ENCODE measurements around the gene PRPF38A. TPM values are rescaled to one million over a fixed set of nuclear protein-coding genes. Genes with fewer than 3 reads are reported as not detected.

Gene PRPF38A
- total RNA-seq, 1 donor, result 12.5 TPM

- H3K4me3 ChIP-seq (ENCODE audit: low read depth, low read length), result no peak overlapping the region
- TF ChIP-seq CTCF (IDR thresholded peaks at IDR 0.05; ENCODE audit: insufficient read depth, low read depth, low read length), result no peak
- no peak for DNase-seq (ENCODE audit: low read depth)
Observed at GRCh38 chr1:52420713-52421112, 16.3 kb downstream of the PRPF38A start.

- TF ChIP-seq CTCF (IDR thresholded peaks at IDR 0.05; ENCODE audit: insufficient read depth, low read depth, low read length), result no peak
- no peak overlapping the region for H3K4me3 ChIP-seq (ENCODE audit: low read depth, low read length)
- DNase-seq (ENCODE audit: low read depth), result no peak
Observed at GRCh38 chr1:52423055-52423454, 18.7 kb downstream of the PRPF38A start.

DNA sequence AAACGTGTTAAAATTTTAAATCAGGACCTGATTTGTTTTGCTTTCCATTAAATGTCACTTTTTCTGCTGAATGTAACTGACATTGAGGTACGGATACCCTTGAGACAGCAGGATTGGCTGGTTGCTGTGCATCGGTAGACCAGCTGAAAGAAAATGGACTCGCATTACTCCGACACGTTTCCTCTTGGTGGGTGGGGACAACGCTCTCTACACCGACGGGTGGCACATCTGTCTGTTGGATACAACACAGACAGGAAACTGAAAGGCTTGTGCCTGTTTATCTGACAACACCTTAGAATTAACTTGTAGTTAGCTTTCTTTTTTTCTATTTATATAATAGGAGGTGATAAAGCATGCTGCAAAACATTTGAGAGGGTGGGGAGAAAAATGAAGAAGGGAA lies 19.4 kb downstream of the PRPF38A start:
- no peak overlapping the region for H3K4me3 ChIP-seq (ENCODE audit: low read depth, low read length)
- DNase-seq (ENCODE audit: low read depth), result no peak
- TF ChIP-seq CTCF (IDR thresholded peaks at IDR 0.05; ENCODE audit: insufficient read depth, low read depth, low read length), result no peak

- TF ChIP-seq CTCF (IDR thresholded peaks at IDR 0.05; ENCODE audit: insufficient read depth, low read depth, low read length), result no peak
- H3K4me3 ChIP-seq (ENCODE audit: low read depth, low read length), result no peak overlapping the region
- peak; percentile 16 for DNase-seq (ENCODE audit: low read depth)
Observed at GRCh38 chr1:52424231-52424636, 19.8 kb downstream of the PRPF38A start.

- H3K4me3 ChIP-seq (ENCODE audit: low read depth, low read length), result no peak overlapping the region
- DNase-seq (ENCODE audit: low read depth), result peak; percentile 59
- no peak for TF ChIP-seq CTCF (IDR thresholded peaks at IDR 0.05; ENCODE audit: insufficient read depth, low read depth, low read length)
Observed at GRCh38 chr1:52424813-52425212, 20.4 kb downstream of the PRPF38A start.

GRCh38 chr1:52426371-52426770 lies 22.0 kb downstream of the PRPF38A start:
- TF ChIP-seq CTCF (IDR thresholded peaks at IDR 0.05; ENCODE audit: insufficient read depth, low read depth, low read length), result no peak
- peak; percentile 18 for DNase-seq (ENCODE audit: low read depth)
- H3K4me3 ChIP-seq (ENCODE audit: low read depth, low read length), result no peak overlapping the region

DNA sequence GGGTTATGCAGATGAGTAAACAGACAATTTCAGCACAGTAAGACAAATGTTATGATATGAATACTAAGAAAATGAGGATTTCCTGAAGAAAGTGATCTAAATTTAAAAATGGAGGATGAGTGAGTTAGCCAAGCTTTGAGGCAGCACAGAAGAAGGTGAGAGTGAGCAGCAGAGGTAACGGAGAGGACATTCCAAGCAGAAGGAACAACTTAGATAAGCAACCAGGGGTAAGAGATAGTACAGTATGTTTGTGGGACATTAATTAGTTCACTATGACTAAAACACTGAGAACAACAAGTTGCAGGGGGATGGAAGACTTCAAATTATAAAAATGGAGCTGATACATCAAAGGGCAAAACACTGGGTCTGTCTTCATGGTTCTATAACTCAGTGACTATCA lies 22.8 kb downstream of the PRPF38A start:
- DNase-seq (ENCODE audit: low read depth), result no peak
- TF ChIP-seq CTCF (IDR thresholded peaks at IDR 0.05; ENCODE audit: insufficient read depth, low read depth, low read length), result no peak
- no peak overlapping the region for H3K4me3 ChIP-seq (ENCODE audit: low read depth, low read length)
